PC-9 (cell line): ENCODE results near the gene LURAP1L.

ENCODE experiments used
- EZH2 ChIP-seq: fragments of 200-600 bp; sonication (generic); IDR thresholded peaks from 2 replicates; pipeline ENCODE4 v1.8.0; 2017; ENCODE audit warnings: antibody characterized with exemption, low read depth
- TF ChIP-seq, protein P1 (sequence below): fragments of 200-600 bp; sonication (generic); conservative IDR thresholded peaks from 2 replicates; pipeline ENCODE4 v1.6.1; 2017; ENCODE audit warnings: mixed run types, antibody characterized with exemption, mild to moderate bottlenecking, moderate library complexity

DNA sequence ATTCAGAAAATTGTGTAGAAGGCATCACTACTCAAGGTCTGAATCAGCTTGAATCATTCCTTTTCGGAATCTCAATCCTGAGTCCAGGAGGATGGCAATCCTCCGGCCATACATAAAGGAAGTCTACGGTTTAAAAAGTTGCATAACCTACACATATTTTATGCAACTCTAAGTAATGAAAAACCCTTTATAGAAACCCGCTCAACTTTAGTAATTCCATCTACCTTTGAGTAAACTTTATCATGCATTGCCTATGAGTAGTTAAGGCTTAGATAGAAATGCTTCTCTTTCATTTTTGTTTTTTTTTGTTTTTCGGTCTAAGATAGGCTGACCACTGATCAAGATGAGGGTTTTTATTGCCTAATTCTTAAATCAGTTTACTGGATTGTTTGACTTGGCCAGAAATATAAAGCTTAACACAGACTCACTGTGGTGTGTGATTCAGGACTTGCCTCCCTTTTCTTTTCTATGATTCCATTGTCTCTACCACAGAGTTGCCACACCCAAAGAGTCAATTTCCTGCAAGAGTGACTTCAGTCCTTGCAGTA, 85.0 kb downstream of the LURAP1L start:
- no peak for TF ChIP-seq EZH2
- TF ChIP-seq, protein P1, sequence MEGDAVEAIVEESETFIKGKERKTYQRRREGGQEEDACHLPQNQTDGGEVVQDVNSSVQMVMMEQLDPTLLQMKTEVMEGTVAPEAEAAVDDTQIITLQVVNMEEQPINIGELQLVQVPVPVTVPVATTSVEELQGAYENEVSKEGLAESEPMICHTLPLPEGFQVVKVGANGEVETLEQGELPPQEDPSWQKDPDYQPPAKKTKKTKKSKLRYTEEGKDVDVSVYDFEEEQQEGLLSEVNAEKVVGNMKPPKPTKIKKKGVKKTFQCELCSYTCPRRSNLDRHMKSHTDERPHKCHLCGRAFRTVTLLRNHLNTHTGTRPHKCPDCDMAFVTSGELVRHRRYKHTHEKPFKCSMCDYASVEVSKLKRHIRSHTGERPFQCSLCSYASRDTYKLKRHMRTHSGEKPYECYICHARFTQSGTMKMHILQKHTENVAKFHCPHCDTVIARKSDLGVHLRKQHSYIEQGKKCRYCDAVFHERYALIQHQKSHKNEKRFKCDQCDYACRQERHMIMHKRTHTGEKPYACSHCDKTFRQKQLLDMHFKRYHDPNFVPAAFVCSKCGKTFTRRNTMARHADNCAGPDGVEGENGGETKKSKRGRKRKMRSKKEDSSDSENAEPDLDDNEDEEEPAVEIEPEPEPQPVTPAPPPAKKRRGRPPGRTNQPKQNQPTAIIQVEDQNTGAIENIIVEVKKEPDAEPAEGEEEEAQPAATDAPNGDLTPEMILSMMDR, result no peak
